H1 (cell line): ENCODE results near the gene PXDN. TPM values are rescaled to one million over a fixed set of nuclear protein-coding genes. Genes with fewer than 3 reads are reported as not detected.

Experiments
- BCL11A ChIP-seq, 2 experiments: IDR thresholded peaks; one replicate each; pipeline ENCODE4 v1.6.1; 2011; ENCODE audit warnings: low read depth in 2 of 2, low read length in 2 of 2, mild to moderate bottlenecking in 2 of 2
- FOSL1 ChIP-seq: IDR thresholded peaks from 2 replicates; pipeline ENCODE4 v1.6.1; 2011; ENCODE audit warnings: mild to moderate bottlenecking, low read depth, low read length, moderate library complexity; ENCODE audit not compliant: insufficient read depth
- polyA plus RNA-seq, 7 experiments: library from polyadenylated mRNA; depleted of rRNA in 3 of 7; stranded (reverse) in 5 of 7; unstranded in 2 of 7; fragments of >200 nt in 5 of 7; fragments of 200-250 nt in 2 of 7; gene quantifications; 1 replicate in 5 of 7; 2 replicates in 1 of 7; 4 replicates in 1 of 7; pipeline versions ENCODE4 v1.2.1 to v1.2.3, GENCODE V29; 2011 to 2013; ENCODE audit warnings: missing spikeins in 2 of 7, mixed read lengths in 2 of 7
- total RNA-seq: library from RNA; stranded (reverse); fragmentation: NEBNext Ultra II Directional; extraction: Animal tissue kit (Norgen Biotek cat#: 25700); gene quantifications from 2 replicates; pipeline ENCODE4 v1.2.1, GENCODE V29; 2021

PXDN gene
- total and polyA plus RNA-seq, 2 of the 8 experiments (the other 6 are each of a cell fraction or from before 2014, with no cell fraction given) = 104 to 141 TPM

GRCh38 chr2:1653956-1654695 lies 90.2 kb downstream of the PXDN start (continued):
- TF ChIP-seq FOSL1 = no peak
- TF ChIP-seq BCL11A (IDR thresholded peaks at IDR 0.05; ENCODE audit: low read depth in 2 of 2, low read length in 2 of 2) = no peak
